NCI-H748 (cell line): ENCODE data around the gene MRPL24.

Source experiments
- DNase-seq: peaks from one replicate; lab custom pipeline; 2025; ENCODE audit not compliant: unreplicated experiment; lab: John Stamatoyannopoulos, UW

MRPL24 gene

GRCh38 chr1:156711011-156711817 is 29.7 kb downstream of the MRPL24 start:
- DNase-seq, result no peak

- peak; percentile 26 for DNase-seq
Observed at GRCh38 chr1:156709757-156710489, 31.0 kb downstream of the MRPL24 start.

GRCh38 chr1:156709031-156709430 is 31.9 kb downstream of the MRPL24 start:
- no peak for DNase-seq

- DNase-seq, result no peak
Observed at GRCh38 chr1:156708218-156708661, 32.6 kb downstream of the MRPL24 start.

- DNase-seq, result no peak
Observed at GRCh38 chr1:156707417-156708217, 33.3 kb downstream of the MRPL24 start.

GRCh38 chr1:156706657-156707416 is 34.1 kb downstream of the MRPL24 start:
- peak; percentile 46 for DNase-seq

- peak; percentile 71 for DNase-seq
Observed at GRCh38 chr1:156705918-156706656, 34.8 kb downstream of the MRPL24 start.

- peak; percentile 62 for DNase-seq
Observed at GRCh38 chr1:156705321-156705917, 35.5 kb downstream of the MRPL24 start, which contains the start of gene CRABP2. Gene CRABP2, minus strand, starts transcription at chr1:156705583. Its CDS starts 137 bp downstream, at chr1:156705446.

- peak; percentile 36 for DNase-seq
Observed at GRCh38 chr1:156704930-156705320, 36.0 kb downstream of the MRPL24 start.

GRCh38 chr1:156704166-156704711 is 36.6 kb downstream of the MRPL24 start:
- no peak for DNase-seq

- DNase-seq, result no peak
Observed at GRCh38 chr1:156703741-156704140, 37.1 kb downstream of the MRPL24 start.

GRCh38 chr1:156703336-156703735 is 37.6 kb downstream of the MRPL24 start:
- DNase-seq, result no peak

- DNase-seq, result no peak
Observed at GRCh38 chr1:156700736-156701531, 40.0 kb downstream of the MRPL24 start.

GRCh38 chr1:156698995-156699394 is 41.9 kb downstream of the MRPL24 start:
- no peak for DNase-seq

GRCh38 chr1:156697481-156697880 is 43.4 kb downstream of the MRPL24 start:
- peak; percentile 9 for DNase-seq

- DNase-seq, result no peak
Observed at GRCh38 chr1:156696755-156697154, 44.1 kb downstream of the MRPL24 start.

- DNase-seq, result no peak
Observed at GRCh38 chr1:156694690-156694962, 46.3 kb downstream of the MRPL24 start.

- DNase-seq, result no peak
Observed at GRCh38 chr1:156693848-156694689, 46.8 kb downstream of the MRPL24 start.
